K562 (cell line): ENCODE data around the gene SLC15A1. TPM values are rescaled to one million over a fixed set of nuclear protein-coding genes. Genes with fewer than 3 reads are reported as not detected.

ENCODE experiments used
- ATAC-seq: fragments of 200-7000 bp; cut with Tn5 transposase; 3 replicates; pipeline ENCODE4 v1.9.1; 2020; ENCODE audit warnings: moderate library complexity
- BruUV-seq: library from RNA; stranded (reverse); fragments of 400-500 nt; replicated peaks from 2 replicates; lab custom pipeline; 2021; lab: Mats Ljungman, UMichigan
- CTCF ChIA-PET: fragments of 300-600 bp; formaldehyde crosslinking; extraction: SDS; loops from one replicate; lab custom pipeline; 2021; ENCODE audit warnings: low intra/inter-chr PET ratio; lab: Yijun Ruan, JAX
- POLR2A ChIA-PET: fragments of 300-600, 350-650 bp; sonication (Branson Sonifier 250); formaldehyde crosslinking; extraction: SDS; loops from one replicate; lab custom pipeline; 2021; ENCODE audit warnings: antibody characterized with exemption, inconsistent platforms; lab: Yijun Ruan, JAX
- DNase-seq, 4 experiments: peaks; one replicate each; pipeline versions ENCODE4 v3.0.0 to v3.0.0-alpha.2; 2011 to 2018; ENCODE audit warnings: low spot score in 3 of 4, mixed read lengths in 3 of 4; ENCODE audit errors: extremely low read depth in 1 of 4
- FAIRE-seq: peaks from 2 replicates; lab custom pipeline; 2011; peaks lifted over from hg19 to GRCh38; lab: Jason Lieb, UNC
- H2AFZ ChIP-seq: 2 replicates; pipeline ENCODE4 v1.6.0; 2011; ENCODE audit warnings: low read depth, low read length, control low read depth, inconsistent platforms
- H3K27ac ChIP-seq: fragments of 200-600 bp; 3 replicates; pipeline ENCODE4 v1.8.0; 2011; ENCODE audit warnings: low read depth, mild to moderate bottlenecking, control low read depth, inconsistent platforms, low read length, moderate library complexity, mixed read lengths; ENCODE audit errors: extremely low read depth
- H3K27me3 ChIP-seq, 2 experiments: fragments of 300-600 bp in 1 of 2; 2 replicates in 1 of 2; 3 replicates in 1 of 2; pipeline versions ENCODE4 v1.6.0 to v1.8.0; 2011; ENCODE audit warnings: inconsistent platforms in 2 of 2, low read length in 2 of 2, mild to moderate bottlenecking in 1 of 2, mixed read lengths in 1 of 2, moderate library complexity in 1 of 2; ENCODE audit not compliant: control insufficient read depth in 2 of 2, insufficient read depth in 2 of 2
- H3K36me3 ChIP-seq: fragments of 300-600 bp; 3 replicates; pipeline ENCODE4 v1.8.0; 2011; ENCODE audit warnings: mild to moderate bottlenecking, low read length, inconsistent platforms; ENCODE audit not compliant: control insufficient read depth, insufficient read depth
- H3K4me1 ChIP-seq, 2 experiments: fragments of 200-600 bp in 1 of 2; replicated peaks in 1 of 2; 2 replicates in 1 of 2; 3 replicates in 1 of 2; pipeline versions ENCODE4 v1.5.1 to v1.8.0; 2011; ENCODE audit warnings: inconsistent platforms in 2 of 2, low read length in 2 of 2, mild to moderate bottlenecking in 1 of 2, mixed read lengths in 1 of 2, moderate library complexity in 1 of 2; ENCODE audit not compliant: control insufficient read depth in 2 of 2, insufficient read depth in 2 of 2
- H3K4me2 ChIP-seq: 2 replicates; pipeline ENCODE4 v1.6.1; 2011; ENCODE audit warnings: low read length, control low read depth, inconsistent platforms, mixed read lengths; ENCODE audit not compliant: insufficient read depth
- H3K4me3 ChIP-seq: fragments of 200-600 bp; sonication (generic), shearing (Covaris generic); 2 replicates; pipeline ENCODE4 v1.5.1; 2016; ENCODE audit warnings: control low read depth, inconsistent platforms
- H3K79me2 ChIP-seq: fragments of 200-600 bp; 3 replicates; pipeline ENCODE4 v1.8.0; 2011; ENCODE audit warnings: low read length, inconsistent platforms; ENCODE audit not compliant: control insufficient read depth, insufficient read depth
- H3K9ac ChIP-seq, 2 experiments: 2 replicates each; pipeline versions ENCODE4 v1.6.0 to v1.6.1; 2011; ENCODE audit warnings: low read depth in 2 of 2, low read length in 2 of 2, control low read depth in 1 of 2, inconsistent platforms in 1 of 2, mild to moderate bottlenecking in 1 of 2, mixed read lengths in 1 of 2; ENCODE audit not compliant: insufficient read depth in 1 of 2
- H3K9me1 ChIP-seq: one replicate; pipeline ENCODE4 v1.6.0; 2011; ENCODE audit warnings: inconsistent platforms, mild to moderate bottlenecking, low read length, moderate library complexity; ENCODE audit not compliant: control insufficient read depth, insufficient read depth
- H3K9me3 ChIP-seq: replicated peaks from 2 replicates; pipeline ENCODE4 v1.5.1; 2011; ENCODE audit warnings: low read depth, low read length, inconsistent platforms; ENCODE audit not compliant: control insufficient read depth, insufficient read depth
- H4K20me1 ChIP-seq: replicated peaks from 2 replicates; pipeline ENCODE4 v1.6.1; 2011; ENCODE audit warnings: low read length, inconsistent platforms, mixed read lengths; ENCODE audit not compliant: control insufficient read depth, insufficient read depth
- ARID1B ChIP-seq: fragments of 450-650 bp; IDR thresholded peaks from 2 replicates; pipeline ENCODE4 v1.6.1; 2016; ENCODE audit warnings: antibody characterized with exemption, mild to moderate bottlenecking, inconsistent platforms
- GATAD2A ChIP-seq: fragments of 450-650 bp; IDR thresholded peaks from 2 replicates; pipeline ENCODE4 v1.6.1; 2017
- KLF1 ChIP-seq: fragments of 450-650 bp; IDR thresholded peaks from 2 replicates; pipeline ENCODE4 v1.6.1; 2016; ENCODE audit warnings: missing genetic modification characterization, missing compliant biosample characterization
- MTA2 ChIP-seq: fragments of 450-650 bp; IDR thresholded peaks from 2 replicates; pipeline ENCODE4 v1.6.1; 2016; ENCODE audit warnings: low read depth
- SNRNP70 ChIP-seq: fragments of 200-400 bp; formaldehyde crosslinking; optimal IDR thresholded peaks from 2 replicates; pipeline ENCODE3; 2017; ENCODE audit warnings: low read depth, low read length
- STAG1 ChIP-seq: sonication (generic); formaldehyde crosslinking; IDR thresholded peaks from 2 replicates; pipeline ENCODE4 v1.5.0; 2020; ENCODE audit warnings: missing genetic modification reagents, borderline replicate concordance
- TAL1 ChIP-seq: fragments of 450-650 bp; IDR thresholded peaks from 2 replicates; pipeline ENCODE4 v1.6.1; 2016; ENCODE audit warnings: mild to moderate bottlenecking
- TOE1 ChIP-seq, 2 experiments: fragments of 450-650 bp in 1 of 2; sonication (generic) in 1 of 2; formaldehyde crosslinking in 1 of 2; IDR thresholded peaks; 2 replicates each; pipeline versions ENCODE4 v1.7.1 to v1.8.0; 2016 to 2022; ENCODE audit warnings: borderline replicate concordance in 2 of 2, mild to moderate bottlenecking in 2 of 2, antibody characterized with exemption in 1 of 2, inconsistent platforms in 1 of 2, low read depth in 1 of 2, missing genetic modification reagents in 1 of 2, moderate library complexity in 1 of 2
- ZNF584 ChIP-seq: fragments of 200-800 bp; sonication (Bioruptor generic); IDR thresholded peaks from 2 replicates; pipeline ENCODE4 v1.6.1; 2016; ENCODE audit warnings: low read depth, mild to moderate bottlenecking, missing genetic modification characterization, missing compliant biosample characterization
- WGBS: fragments of 100-300 bp; shearing (Covaris generic); methylation state at CpG from one replicate; pipeline ENCODE4 v1.1.6; 2016; ENCODE audit warnings: low coverage, mixed read lengths; ENCODE audit not compliant: insufficient coverage; ENCODE audit errors: missing lambda C conversion rate; 5-methylcytosine and 5-hydroxymethylcytosine counted together
- in situ Hi-C: fragments of 300-500 bp; cut with MboI; formaldehyde crosslinking; loops from 4 replicates; pipeline ENCODE4 v1.15.0; 2018; ENCODE audit warnings: inconsistent platforms, mixed read lengths
- intact Hi-C: fragments of 100-400 bp; cut with micrococcal nuclease; formaldehyde crosslinking; loops from 2 replicates; pipeline ENCODE4 v1.14.2; 2022
- polyA plus RNA-seq, 8 experiments: library from polyadenylated mRNA; depleted of rRNA in 4 of 8; stranded (reverse) in 5 of 8; unstranded in 3 of 8; fragments of >200 nt; fragmentation: Nextera tagmentation in 2 of 8; fragmentation: Illumina TruSeq in 1 of 8; extraction: Ambion mirVana in 2 of 8; extraction: Trizol in 1 of 8; gene quantifications; 2 replicates each; pipeline versions ENCODE4 v1.2.1 to v1.2.3, GENCODE V29; 2011 to 2014; ENCODE audit warnings: inconsistent platforms in 1 of 8, missing spikeins in 1 of 8
- total RNA-seq, 7 experiments: library from RNA; depleted of rRNA in 6 of 7; stranded (reverse); fragments of >200 nt in 6 of 7; fragmentation: Illumina TruSeq in 2 of 7; extraction: Trizol in 2 of 7; gene quantifications; 2 replicates each; pipeline versions ENCODE4 v1.2.1 to v1.2.3, GENCODE V29; 2011 to 2021; ENCODE audit warnings: low replicate concordance in 1 of 7
- TF ChIP-seq, protein P1 (sequence below), 2 experiments: fragments of 150-350 bp in 1 of 2; IDR thresholded peaks; 2 replicates each; pipeline ENCODE4 v1.6.1; 2012 to 2016; ENCODE audit warnings: low read depth in 2 of 2, low read length in 2 of 2, mild to moderate bottlenecking in 1 of 2, moderate library complexity in 1 of 2

Gene SLC15A1
- total and polyA plus RNA-seq, 9 of the 15 experiments (the other 6 are each of a cell fraction or from before 2014, with no cell fraction given), result not detected

GRCh38 chr13:98801626-98802418 lies 49.4 kb upstream of the SLC15A1 start:
- no peak for ATAC-seq
- Histone ChIP-seq H3K9me1 (no peaks in the 10 kb centered on the region), H2AFZ (no peak overlapping the region), H3K27me3 (no peaks in the 10 kb centered on the region), H3K79me2 (no peaks in the 10 kb centered on the region), H4K20me1 (no peaks in the 10 kb centered on the region), H3K9me3 (no peaks in the 10 kb centered on the region), H3K4me2 (no peak overlapping the region)
- 70% methylated on average over 8 of the region's 10 CpGs for WGBS
- intact Hi-C loops, result no loop called here
- BruUV-seq, result no TSS peak
- ChIA-PET CTCF (no interaction called here), POLR2A (no interaction called here)
- no peak for TF ChIP-seq KLF1 (tag)
- no peak for TF ChIP-seq ARID1B
- TF ChIP-seq ZNF584 (CRISPR knock-in tag), result no peak
- TF ChIP-seq TOE1 (IDR thresholded peaks at IDR 0.05; ENCODE audit: borderline replicate concordance), result no peak
- TF ChIP-seq TOE1 (CRISPR knock-in tag; IDR thresholded peaks at IDR 0.05; ENCODE audit: borderline replicate concordance, low read depth), result no peak
- no peak for TF ChIP-seq SNRNP70
- no peak for TF ChIP-seq MTA2
- TF ChIP-seq GATAD2A, result no peak
- TF ChIP-seq STAG1 (CRISPR knock-in tag), result no peak
- no peak for TF ChIP-seq TAL1
- TF ChIP-seq, protein P1, sequence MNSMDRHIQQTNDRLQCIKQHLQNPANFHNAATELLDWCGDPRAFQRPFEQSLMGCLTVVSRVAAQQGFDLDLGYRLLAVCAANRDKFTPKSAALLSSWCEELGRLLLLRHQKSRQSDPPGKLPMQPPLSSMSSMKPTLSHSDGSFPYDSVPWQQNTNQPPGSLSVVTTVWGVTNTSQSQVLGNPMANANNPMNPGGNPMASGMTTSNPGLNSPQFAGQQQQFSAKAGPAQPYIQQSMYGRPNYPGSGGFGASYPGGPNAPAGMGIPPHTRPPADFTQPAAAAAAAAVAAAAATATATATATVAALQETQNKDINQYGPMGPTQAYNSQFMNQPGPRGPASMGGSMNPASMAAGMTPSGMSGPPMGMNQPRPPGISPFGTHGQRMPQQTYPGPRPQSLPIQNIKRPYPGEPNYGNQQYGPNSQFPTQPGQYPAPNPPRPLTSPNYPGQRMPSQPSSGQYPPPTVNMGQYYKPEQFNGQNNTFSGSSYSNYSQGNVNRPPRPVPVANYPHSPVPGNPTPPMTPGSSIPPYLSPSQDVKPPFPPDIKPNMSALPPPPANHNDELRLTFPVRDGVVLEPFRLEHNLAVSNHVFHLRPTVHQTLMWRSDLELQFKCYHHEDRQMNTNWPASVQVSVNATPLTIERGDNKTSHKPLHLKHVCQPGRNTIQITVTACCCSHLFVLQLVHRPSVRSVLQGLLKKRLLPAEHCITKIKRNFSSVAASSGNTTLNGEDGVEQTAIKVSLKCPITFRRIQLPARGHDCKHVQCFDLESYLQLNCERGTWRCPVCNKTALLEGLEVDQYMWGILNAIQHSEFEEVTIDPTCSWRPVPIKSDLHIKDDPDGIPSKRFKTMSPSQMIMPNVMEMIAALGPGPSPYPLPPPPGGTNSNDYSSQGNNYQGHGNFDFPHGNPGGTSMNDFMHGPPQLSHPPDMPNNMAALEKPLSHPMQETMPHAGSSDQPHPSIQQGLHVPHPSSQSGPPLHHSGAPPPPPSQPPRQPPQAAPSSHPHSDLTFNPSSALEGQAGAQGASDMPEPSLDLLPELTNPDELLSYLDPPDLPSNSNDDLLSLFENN (IDR thresholded peaks at IDR 0.05; ENCODE audit: low read depth in 2 of 2, low read length in 2 of 2), result no peak
- TF ChIP-seq, all 486 proteins: peak for 0
- H3K4me1 ChIP-seq, result peaks cover 6 to 7% of the 10 kb centered on the region in 2 experiments; a peak in 4 of 5 replicates
- no peak overlapping the region for H3K27ac ChIP-seq
- no peak overlapping the region for H3K4me3 ChIP-seq
- in situ Hi-C loops, result no loop called here
- no peak overlapping the region for H3K9ac ChIP-seq
- FAIRE-seq (no peak), DNase-seq (no peak)
- peaks cover 19% of the 10 kb centered on the region; the same call in 2 of the 3 replicates for H3K36me3 ChIP-seq
